ENCODE measurements around the gene SPATS2L.

SPATS2L gene

DNA sequence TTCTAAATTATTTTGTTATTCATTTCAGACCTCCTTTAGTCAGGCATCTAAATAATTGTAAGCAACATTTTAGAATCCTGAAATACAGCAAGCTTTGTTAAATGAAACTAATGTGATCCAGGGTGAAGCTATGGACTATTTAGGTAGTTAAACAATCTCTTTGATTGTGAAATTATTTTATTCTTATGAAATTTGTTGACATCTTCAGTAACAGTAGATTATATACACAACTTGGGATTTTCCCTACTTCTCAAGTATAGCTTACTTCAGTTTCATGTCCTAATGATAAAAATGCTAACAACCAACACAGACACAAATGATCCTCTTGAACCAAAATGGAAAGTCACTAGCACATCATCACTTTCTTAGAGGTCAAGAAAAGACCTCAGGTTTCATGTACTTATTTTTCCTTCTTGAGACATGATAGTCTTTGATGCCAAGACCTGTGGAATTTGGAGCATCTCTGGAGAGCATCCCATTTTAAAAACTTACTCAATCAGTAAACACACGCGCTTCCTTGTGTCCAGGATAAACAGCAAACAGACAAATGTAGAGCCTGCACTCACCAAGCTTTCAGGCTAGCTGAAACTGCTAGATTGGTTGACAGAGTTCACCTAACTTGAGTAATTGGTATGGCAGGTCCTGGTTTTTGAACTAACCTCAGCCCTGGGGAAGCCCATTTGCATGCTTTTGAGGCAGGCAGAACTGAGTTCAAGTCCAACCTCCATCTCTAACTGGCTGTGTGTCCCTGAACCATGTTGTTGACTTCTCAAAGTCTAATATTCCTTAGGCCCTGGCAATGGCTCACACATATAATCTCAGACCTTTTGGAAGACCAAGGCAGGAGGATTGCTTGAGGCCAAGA is 155.6 kb downstream of the SPATS2L start:
- DNase-seq (ENCODE audit: low read depth in 2 of 3, low spot score in 2 of 3), result no peak

DNA sequence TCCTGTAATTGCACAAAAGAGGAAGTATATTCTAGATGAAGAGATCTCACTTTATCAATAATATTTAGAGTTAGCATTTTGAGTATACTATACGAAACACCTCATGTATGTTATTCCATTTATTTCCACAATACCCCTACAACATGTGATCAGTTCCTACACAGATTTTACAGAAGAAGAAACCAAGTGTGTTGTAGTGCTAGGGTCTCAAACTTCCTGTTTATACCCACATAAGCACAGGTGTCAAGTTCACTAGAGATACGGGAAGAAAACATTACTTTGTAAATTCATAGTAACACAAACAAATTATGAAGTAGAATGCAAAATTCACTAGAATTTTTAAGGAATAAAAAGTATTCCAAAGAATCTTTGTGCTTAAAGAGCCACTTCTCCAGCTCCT is 157.0 kb downstream of the SPATS2L start:
- no peak for DNase-seq (ENCODE audit: low read depth in 2 of 3, low spot score in 2 of 3)

DNA sequence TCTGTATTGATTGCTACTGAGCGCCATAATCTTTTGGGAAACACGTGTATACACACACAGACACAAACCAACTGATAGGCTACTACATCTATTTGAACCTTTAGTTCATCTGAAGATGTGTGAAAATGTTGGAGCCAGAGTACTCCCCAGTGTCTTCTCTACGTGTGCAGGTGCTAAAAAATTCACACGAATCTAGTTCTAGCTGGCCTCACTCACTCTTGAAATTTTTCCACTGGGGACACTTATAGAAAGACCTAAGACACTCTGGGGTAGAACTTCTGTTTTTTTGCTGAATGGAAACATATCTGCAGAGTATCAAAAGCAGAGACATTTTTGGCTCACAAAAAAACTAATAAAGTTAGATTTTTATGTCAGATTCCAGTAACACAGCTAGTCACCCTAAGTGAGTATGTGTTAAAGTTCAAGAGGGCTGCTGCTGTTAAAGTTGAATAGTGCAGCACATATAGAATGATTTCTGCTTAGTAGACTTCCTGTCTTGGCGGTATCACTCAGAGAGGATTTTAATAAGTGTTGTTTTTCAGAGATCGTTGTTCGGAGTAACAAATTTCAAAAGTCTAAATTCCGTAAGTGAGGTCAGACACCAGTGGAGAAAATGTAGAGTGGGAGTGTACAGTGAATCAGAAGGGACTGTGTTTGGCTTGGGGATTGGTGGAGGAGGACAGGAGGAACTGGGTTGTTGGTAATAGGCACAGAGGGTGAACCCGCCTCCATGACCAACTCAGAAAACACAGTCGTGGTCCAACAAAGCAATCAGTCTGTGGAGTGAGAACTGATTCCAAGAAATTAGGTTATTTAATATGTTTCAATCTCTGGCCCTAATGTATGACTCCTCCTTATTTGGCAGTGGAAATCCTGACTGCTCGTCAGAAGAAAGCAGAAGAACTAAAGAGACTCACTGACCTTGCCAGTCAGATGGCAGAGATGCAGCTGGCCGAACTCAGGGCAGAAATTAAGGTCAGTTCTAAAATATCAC is 160.2 kb downstream of the SPATS2L start:
- no peak for DNase-seq (ENCODE audit: low read depth in 2 of 3, low spot score in 2 of 3)

DNA sequence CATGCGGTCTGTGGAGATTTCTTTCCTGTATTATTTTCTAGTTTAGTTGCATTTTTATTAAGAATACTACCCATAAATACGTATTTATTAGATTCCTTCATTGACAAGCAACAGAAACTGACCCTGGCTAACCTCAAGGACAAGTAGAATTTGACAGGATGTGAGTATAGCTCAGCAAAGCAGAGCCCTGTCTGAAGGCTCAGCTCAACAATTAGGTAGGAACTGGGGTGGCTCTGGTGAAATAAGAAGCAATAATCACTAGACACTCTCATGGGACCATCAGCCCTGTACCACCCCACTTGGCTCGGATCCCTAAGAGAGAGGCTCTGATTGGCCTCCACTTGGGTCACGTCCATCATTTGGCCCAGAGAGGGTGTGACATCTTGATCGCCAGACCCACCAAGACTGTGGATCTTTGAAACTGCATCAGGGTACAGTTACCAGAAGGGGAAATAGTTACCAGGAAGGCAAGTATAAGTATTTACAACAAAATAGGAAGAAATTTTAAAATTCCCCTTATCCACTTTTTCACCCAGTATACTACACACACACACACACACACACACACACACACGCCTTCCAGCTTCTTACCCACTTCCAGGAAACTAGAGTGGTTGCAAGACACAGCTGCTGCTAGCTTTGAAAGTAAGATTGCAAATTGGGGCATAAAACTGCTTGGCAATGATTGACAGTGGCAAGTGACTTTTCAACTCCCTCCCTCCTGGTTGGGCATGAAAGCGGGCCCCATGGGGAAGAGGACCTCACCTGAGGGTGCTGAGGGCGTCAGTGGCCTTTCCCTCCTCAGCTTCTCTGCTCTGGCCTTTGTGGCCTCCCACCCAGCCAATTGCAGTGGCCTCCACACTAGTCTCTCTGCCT is 161.6 kb downstream of the SPATS2L start:
- DNase-seq (ENCODE audit: low read depth in 2 of 3, low spot score in 2 of 3), result no peak

DNA sequence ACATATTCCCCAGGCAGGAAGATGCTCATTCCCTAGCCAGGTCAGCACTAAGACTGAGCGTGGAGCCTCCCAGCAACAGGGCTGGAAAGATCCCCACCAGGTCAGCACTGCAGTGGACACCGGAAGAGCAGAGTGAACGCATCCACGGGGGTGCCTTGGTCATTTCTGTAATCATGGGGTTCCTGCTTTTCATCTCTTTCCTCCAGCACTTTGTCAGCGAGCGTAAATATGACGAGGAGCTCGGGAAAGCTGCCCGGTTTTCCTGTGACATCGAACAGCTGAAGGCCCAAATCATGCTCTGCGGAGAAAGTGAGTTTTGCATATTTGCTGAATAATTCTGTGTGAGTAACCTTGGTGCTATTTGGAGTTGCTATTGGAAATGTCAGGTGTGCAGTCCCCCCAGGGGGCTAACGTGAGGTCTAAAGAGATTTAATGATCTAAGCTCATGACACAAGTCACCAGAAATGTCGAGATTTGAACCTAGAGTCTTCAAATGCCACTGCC is 163.3 kb downstream of the SPATS2L start:
- DNase-seq (ENCODE audit: low read depth in 2 of 3, low spot score in 2 of 3), result no peak

DNA sequence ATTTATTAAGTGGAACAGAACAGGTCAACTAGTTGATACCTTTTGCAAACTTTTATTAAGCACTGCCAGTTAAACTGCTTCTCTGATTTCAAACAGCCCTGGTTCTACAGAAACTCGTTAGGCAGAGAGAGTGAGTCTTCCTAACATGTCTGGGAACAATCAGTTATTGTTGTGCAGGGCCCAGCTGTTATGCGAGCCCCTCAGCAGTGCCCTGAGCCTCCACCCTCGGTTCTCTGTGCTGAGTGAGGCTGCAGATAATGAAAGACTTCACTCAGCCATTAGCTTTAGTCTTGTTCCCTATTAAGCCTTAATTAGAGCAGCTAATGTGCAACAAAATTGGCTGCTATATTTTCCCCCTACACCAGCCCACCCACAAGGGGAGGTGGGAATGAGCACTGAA is 163.7 kb downstream of the SPATS2L start:
- DNase-seq (ENCODE audit: low read depth in 2 of 3, low spot score in 2 of 3), result no peak

DNA sequence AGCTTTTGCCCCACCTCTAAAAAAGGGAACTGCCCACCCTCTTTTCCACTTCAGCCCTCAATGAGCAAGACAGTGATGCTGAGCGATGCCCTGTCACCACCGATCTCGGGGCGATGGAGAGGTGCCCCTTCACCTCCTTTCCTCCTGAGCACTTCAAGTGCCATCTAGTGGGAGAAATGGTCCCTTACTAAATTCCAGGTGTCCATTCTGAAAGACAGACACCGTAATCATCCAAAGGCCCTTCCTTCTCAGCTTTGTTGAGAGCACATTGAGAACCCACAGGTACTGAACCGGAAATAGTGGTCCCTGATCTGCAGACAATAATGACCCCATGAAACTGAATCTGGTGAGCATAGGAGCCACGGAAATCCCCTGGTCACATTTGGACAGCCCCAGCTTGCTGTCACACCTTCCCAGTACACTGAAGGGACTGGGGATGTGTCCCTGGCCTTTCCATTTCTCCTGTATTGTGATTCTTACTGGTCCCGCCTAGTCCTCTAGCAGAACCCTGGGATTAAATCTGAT is 164.9 kb downstream of the SPATS2L start:
- DNase-seq (ENCODE audit: low read depth in 2 of 3, low spot score in 2 of 3), result no peak

DNA sequence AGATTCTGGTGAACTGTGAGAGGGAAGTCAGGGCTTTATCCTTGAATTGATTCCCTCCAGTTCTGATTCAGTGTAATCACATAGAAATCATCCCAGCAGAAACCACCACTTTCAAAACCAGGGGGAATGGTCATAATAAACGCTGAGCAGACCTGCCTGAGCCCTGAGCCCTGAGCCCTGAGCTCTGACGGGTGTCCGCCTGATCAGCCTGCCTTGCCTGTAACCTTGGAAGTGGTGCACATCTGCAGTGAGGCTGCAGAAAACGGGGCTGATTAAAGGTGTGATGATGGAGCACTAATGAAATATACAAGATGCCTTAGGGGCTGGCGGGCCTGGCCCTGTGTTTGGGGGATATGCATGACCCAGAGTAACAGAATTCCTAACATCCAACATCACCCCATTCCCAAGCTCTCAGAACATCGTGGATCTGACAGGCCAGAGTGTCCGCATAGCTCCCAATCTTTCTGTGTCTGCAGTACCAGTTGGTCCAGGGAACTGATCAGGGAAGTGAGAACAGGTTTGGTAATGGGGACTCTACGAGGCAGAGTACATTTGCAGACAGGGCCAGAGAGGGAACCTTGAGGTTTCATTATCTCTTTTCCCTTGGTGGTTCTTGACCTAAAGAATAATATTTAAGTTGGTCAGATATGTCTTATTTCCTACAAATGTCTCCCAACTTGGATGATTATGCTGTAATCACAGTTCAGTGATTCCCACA is 165.6 kb downstream of the SPATS2L start:
- no peak for DNase-seq (ENCODE audit: low read depth in 2 of 3, low spot score in 2 of 3)

DNA sequence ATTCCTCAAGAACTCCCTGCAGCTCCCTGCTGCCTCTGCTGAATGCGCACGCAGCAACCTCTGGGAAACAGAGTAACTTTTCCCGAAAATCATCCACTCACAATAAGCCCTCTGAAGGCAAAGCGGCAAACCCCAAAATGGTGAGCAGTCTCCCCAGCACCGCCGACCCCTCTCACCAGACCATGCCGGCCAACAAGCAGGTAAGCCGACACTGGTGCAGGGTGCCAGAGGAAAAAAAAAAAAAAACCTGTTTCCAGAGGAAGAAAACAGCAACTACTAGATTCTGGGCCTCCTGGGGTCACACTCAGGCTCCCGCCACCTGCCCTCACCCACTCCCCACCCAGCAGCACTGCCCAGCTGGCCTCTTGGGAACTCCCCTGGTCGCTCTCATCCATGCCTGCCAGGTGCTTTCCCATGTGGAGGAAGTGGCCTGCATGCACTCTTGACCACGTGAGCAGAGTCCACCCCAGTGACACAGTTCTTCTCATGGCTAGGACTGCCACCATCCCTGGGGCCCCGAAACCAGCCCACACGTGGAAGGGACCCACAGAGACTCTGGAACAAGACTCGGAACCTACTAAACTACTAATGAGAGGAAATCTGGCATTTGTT is 166.5 kb downstream of the SPATS2L start:
- DNase-seq (ENCODE audit: low read depth in 2 of 3, low spot score in 2 of 3), result no peak

DNA sequence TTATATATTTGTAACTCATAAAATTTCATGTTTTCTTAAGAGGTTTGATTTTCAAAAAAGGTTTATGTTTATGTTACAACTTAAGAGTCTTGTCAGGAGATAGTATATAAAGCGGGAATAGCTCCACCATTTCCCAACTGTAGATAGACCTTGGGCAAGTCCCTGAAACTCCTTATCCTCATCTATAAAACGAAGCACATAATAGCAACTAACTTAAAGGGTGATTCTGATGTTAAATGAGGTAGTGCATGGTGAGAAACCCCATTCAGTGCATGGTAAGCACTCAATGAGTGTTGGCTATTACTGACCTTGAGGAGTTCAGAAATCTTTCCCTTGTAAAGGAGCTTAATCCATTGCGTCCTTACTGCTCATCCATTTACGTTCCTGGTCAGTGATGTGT is 169.3 kb downstream of the SPATS2L start:
- DNase-seq (ENCODE audit: low read depth in 2 of 3, low spot score in 2 of 3), result no peak

DNA sequence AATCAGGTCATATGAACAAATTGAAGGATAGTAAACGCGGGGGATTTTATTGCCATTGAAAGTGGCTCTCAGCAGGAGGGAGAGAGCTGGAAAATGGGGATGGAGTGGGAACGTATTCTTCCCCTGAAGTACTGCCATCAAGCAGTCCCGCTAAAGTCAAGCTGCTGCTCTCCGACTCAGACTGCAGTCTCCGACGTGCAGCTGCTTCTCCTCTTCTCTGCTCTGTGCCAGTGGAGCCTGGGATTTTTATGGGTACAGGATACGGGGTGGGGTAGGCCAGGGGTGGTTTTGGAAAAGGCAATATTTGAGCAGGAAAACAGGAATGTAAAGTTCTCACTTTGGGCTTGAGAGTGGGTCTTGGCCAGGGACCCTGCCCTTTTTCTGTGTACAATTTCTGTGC is 170.3 kb downstream of the SPATS2L start:
- DNase-seq (ENCODE audit: low read depth in 2 of 3, low spot score in 2 of 3), result no peak

DNA sequence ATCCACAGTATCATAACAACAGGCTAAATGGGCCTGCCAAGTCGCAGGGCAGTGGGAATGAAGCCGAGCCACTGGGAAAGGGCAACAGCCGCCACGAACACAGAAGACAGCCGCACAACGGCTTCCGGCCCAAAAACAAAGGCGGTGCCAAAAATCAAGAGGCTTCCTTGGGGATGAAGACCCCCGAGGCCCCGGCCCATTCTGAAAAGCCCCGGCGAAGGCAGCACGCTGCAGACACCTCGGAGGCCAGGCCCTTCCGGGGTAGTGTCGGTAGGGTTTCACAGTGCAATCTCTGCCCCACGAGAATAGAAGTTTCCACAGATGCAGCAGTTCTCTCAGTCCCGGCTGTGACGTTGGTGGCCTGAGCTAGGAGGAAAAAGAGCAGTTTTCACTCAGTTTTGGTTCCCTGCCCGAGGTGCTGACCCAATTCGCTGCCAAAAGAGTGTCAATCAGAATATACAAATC is 171.2 kb downstream of the SPATS2L start:
- no peak for DNase-seq (ENCODE audit: low read depth in 2 of 3, low spot score in 2 of 3)

DNA sequence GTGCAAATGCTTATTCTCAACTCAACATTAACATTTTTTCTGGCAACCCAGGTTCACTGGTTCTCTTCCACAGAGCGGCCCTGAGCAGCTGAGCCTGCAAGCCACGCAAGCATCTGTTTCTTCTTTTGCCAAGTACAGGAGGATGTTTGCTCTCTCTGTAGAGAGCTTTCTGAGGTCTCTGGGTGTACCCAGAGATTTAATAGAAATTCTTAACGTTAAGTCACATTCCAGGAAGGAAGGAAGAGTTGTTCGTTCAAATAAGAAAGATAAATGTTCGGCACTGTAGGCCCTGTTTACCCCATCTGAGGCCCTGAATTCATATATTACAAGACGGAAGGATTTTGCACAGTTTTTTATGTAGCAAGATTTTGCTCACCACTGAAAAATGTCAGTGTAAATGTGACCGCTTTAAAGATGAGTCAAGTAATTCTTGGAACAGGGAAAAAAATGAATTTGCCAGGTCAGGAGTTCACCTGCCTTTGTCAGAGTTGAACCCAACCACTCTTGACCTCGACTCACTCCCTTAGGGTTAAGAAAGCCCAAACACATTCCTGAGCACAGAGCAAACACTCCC is 173.3 kb downstream of the SPATS2L start:
- no peak for DNase-seq (ENCODE audit: low read depth in 2 of 3, low spot score in 2 of 3)

DNA sequence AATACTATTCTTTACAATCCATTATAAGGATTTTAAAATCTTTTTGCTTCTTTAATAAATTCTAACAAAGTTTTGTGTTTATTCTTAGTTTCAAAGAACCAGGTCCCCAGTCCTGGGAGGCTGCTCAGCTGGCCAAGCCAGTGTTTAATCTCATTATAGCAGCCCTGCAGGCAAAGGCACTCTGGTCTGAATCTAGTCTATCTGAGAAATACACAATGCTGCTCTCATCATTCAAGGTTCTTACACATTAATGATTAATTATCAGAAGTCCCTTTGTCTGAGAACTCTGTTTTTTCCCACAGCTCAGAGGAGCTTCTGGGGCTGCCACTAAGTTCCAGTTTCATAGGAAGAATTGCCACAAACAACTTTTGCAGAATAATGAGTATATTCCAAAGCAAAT is 175.7 kb downstream of the SPATS2L start:
- no peak for DNase-seq (ENCODE audit: low read depth in 2 of 3, low spot score in 2 of 3)

DNA sequence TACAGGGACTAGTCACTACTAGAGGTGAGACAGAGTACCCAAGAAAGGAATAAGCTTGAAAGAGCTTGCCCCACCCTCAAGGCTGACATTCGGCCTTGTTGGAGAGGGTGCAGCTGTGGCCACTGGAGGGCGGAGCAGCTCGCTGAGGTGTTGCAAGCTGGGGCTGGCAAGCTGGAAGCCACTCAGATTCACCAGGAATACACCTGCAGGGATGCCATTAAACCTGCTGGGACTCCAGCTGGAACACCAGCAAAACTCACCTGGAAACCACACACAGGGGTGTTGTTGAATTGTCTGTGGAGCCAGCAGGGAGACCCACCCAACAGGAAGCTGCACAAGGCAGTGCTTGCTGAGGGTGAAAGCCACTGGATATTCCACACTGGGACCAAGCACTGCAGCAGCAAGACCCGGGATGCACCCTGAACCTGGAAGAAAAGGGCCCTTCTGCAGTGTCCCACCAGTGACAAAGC is 177.3 kb downstream of the SPATS2L start:
- no peak for DNase-seq (ENCODE audit: low read depth in 2 of 3, low spot score in 2 of 3)

DNA sequence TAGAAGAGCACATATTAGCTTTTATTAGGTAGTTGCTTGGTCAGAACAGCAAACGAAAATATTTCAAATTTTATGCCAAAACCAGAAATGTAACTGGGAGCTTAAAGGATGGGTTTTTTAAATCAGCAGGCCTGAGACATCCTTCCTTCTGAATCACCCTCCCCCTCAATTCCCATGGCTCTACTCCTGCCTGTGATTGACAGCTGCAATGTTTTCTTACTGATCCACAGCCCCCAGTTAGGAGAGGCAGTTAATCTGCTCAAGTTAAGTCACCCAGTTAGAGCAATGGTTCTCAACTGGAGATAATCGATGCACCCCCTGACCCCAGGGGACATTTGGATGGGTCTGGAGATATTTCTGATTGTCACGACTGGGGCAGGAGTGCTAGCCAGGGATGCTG is 178.4 kb downstream of the SPATS2L start:
- DNase-seq (ENCODE audit: low read depth in 2 of 3, low spot score in 2 of 3), result no peak

DNA sequence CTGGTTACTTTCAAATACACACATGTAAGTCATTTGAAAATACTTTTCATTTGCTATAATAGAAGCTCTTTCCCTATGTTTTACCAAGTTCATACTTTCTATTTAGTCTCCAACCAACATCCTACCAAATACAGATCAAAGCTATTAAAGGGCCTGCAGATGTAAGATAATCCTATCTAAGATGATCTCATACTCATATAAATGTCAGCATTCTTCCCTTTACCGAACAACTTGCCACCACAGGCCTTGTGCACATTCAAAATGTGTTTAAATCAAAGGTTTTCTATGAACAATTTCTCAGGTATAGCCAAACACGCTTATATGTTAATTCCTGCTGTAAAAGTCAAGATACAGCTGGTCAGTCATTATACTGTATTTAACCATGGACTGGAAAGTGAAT is 180.0 kb downstream of the SPATS2L start:
- DNase-seq (ENCODE audit: low read depth in 2 of 3, low spot score in 2 of 3), result no peak

DNA sequence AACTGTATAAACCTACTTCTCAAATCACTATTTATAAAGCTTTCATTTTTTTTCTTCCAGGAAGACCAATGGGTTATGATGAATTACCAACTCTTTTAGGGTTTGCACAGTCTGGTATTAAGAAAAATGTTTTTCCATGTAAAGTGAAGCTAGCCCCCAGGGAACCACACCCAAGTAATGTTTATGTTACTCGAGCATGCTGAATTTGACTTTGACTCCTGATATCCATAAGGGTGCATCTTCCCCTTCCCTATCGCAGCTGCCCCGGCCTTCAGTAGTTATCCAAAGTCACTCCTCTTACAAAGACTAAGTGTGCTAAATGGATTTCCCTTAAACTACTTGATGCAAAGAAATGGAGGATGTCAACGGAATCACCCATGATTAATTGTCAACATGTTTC is 181.7 kb downstream of the SPATS2L start:
- DNase-seq (ENCODE audit: low read depth in 2 of 3, low spot score in 2 of 3), result no peak

DNA sequence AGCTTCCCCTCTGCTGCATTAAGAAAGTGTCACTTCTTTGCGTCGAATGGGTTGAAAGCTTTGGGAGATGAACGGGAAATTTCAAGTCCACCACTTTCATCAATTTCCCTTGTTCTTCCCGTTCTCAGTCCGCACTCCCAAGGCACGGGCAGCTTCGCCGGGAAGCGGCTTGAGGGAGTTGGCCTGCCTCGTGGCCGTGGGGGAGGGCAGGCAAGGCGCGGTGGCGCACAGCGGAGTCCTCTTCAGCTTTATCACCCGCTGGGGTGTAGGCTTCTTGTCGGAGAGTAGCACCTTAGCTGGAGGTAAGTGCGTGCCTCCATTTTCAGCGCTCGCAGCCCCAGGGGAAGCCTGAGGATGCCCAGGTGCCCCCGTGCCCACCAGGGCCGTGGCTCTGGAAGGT is 183.5 kb downstream of the SPATS2L start:
- no peak for DNase-seq (ENCODE audit: low read depth in 2 of 3, low spot score in 2 of 3)
